GM23338 (cell line): ENCODE data around the gene ITGA4.

Experiments used
- CTCF ChIP-seq, 2 experiments: fragments of 200-600 bp in 1 of 2; sonication (generic) in 1 of 2; conservative IDR thresholded peaks; 2 replicates each; pipeline versions ENCODE4 v1.5.1 to v1.6.1; 2016 to 2017; ENCODE audit warnings: antibody characterized with exemption in 2 of 2, low read depth in 2 of 2, mild to moderate bottlenecking in 2 of 2, moderate library complexity in 1 of 2
- EZH2 ChIP-seq: fragments of 200-600 bp; sonication (generic); IDR thresholded peaks from one replicate; pipeline ENCODE4 v1.8.0; 2017; ENCODE audit warnings: antibody characterized with exemption, mild to moderate bottlenecking, low read depth; ENCODE audit not compliant: unreplicated experiment
- EZH2phosphoT487 ChIP-seq: fragments of 200-600 bp; sonication (generic); IDR thresholded peaks from one replicate; pipeline ENCODE4 v1.8.1; 2018; ENCODE audit warnings: antibody characterized with exemption; ENCODE audit not compliant: unreplicated experiment
- JUNB ChIP-seq: IDR thresholded peaks from one replicate; pipeline ENCODE4 v1.6.1; 2016; ENCODE audit warnings: antibody characterized with exemption; ENCODE audit not compliant: unreplicated experiment
- POLR2AphosphoS5 ChIP-seq: IDR thresholded peaks from 2 replicates; pipeline ENCODE4 v1.6.1; 2016; ENCODE audit warnings: antibody characterized with exemption, low read depth
- REST ChIP-seq: IDR thresholded peaks from one replicate; pipeline ENCODE4 v1.6.1; 2018; ENCODE audit warnings: antibody characterized with exemption; ENCODE audit not compliant: unreplicated experiment

- no peak for TF ChIP-seq CTCF (conservative IDR thresholded peaks at IDR 0.05; ENCODE audit: low read depth in 2 of 2)
- no peak for TF ChIP-seq EZH2
- TF ChIP-seq EZH2phosphoT487, result no peak
- no peak for TF ChIP-seq POLR2AphosphoS5
- no peak for TF ChIP-seq JUNB
- TF ChIP-seq REST, result no peak
Measured at GRCh38 chr2:181483211-181483610, 26.0 kb downstream of the ITGA4 start.
